Progenitor cell of endocrine pancreas (in vitro differentiated cells): ENCODE measurements around the gene KCNE3. TPM values are rescaled to one million over a fixed set of nuclear protein-coding genes. Genes with fewer than 3 reads are reported as not detected.

Experiments
- DNase-seq: peaks from one replicate; pipeline ENCODE4 v3.0.0; 2021; ENCODE audit warnings: low spot score; ENCODE audit not compliant: unreplicated experiment
- H3K27ac Mint-ChIP-seq: 2 replicates; pipeline ENCODE4 v1.8.0; 2021; ENCODE audit warnings: mild to moderate bottlenecking, moderate library complexity, mixed read lengths
- H3K27me3 Mint-ChIP-seq: 2 replicates; pipeline ENCODE4 v1.8.0; 2021; ENCODE audit warnings: mixed read lengths
- H3K36me3 Mint-ChIP-seq: 2 replicates; pipeline ENCODE4 v1.8.0; 2022; ENCODE audit warnings: mixed read lengths; ENCODE audit not compliant: insufficient read depth
- H3K4me1 Mint-ChIP-seq: 2 replicates; pipeline ENCODE4 v1.8.0; 2021; ENCODE audit warnings: low read depth, mixed read lengths
- H3K4me3 Mint-ChIP-seq: 2 replicates; pipeline ENCODE4 v1.8.0; 2021; ENCODE audit warnings: low read depth, mild to moderate bottlenecking, moderate library complexity, mixed read lengths
- H3K9me3 Mint-ChIP-seq: 2 replicates; pipeline ENCODE4 v1.8.0; 2021; ENCODE audit warnings: low read depth, mixed read lengths
- CTCF ChIP-seq: fragments of 200-600 bp; sonication (generic); IDR thresholded peaks from one replicate; pipeline ENCODE4 v1.5.0; 2021; ENCODE audit warnings: antibody characterized with exemption, mild to moderate bottlenecking; ENCODE audit not compliant: unreplicated experiment
- total RNA-seq: library from RNA; stranded (reverse); gene quantifications from 2 replicates; pipeline ENCODE4 v1.2.1, GENCODE V29; 2021

KCNE3 gene
- total RNA-seq, 1 donor from 2014 or later: 1.0 TPM

GRCh38 chr11:74460065-74460464, 7.3 kb downstream of the KCNE3 start:
- Mint-ChIP-seq H3K27me3 (peaks cover 15% of the 10 kb centered on the region), H3K36me3 (no peaks in the 10 kb centered on the region), H3K4me3 (no peak overlapping the region), H3K4me1 (no peaks in the 10 kb centered on the region), H3K9me3 (no peaks in the 10 kb centered on the region), H3K27ac (no peak overlapping the region)
- no peak for TF ChIP-seq CTCF
- DNase-seq: no peak

GRCh38 chr11:74459584-74459983, 7.8 kb downstream of the KCNE3 start:
- no peak for TF ChIP-seq CTCF
- DNase-seq: no peak
- Mint-ChIP-seq H3K9me3 (no peaks in the 10 kb centered on the region), H3K27me3 (peaks cover 12% of the 10 kb centered on the region), H3K4me3 (no peak overlapping the region), H3K27ac (no peak overlapping the region), H3K4me1 (no peaks in the 10 kb centered on the region), H3K36me3 (no peaks in the 10 kb centered on the region)

- no peaks in the 10 kb centered on the region for H3K4me1 Mint-ChIP-seq
- no peak overlapping the region for H3K27ac Mint-ChIP-seq
- peaks cover 11% of the 10 kb centered on the region for H3K27me3 Mint-ChIP-seq
- DNase-seq: no peak
- no peaks in the 10 kb centered on the region for H3K36me3 Mint-ChIP-seq
- H3K4me3 Mint-ChIP-seq: no peak overlapping the region
- H3K9me3 Mint-ChIP-seq: no peaks in the 10 kb centered on the region
- no peak for TF ChIP-seq CTCF
Measured at GRCh38 chr11:74457356-74457755, 10.0 kb downstream of the KCNE3 start.

- Mint-ChIP-seq H3K4me1 (peaks cover 2% of the 10 kb centered on the region), H3K27me3 (peaks cover 17% of the 10 kb centered on the region), H3K4me3 (no peak overlapping the region), H3K27ac (no peak overlapping the region), H3K36me3 (no peaks in the 10 kb centered on the region), H3K9me3 (no peaks in the 10 kb centered on the region)
- DNase-seq: peak; percentile 43
- peak; percentile 79 for TF ChIP-seq CTCF
Measured at GRCh38 chr11:74453373-74453975, 13.9 kb downstream of the KCNE3 start.

GRCh38 chr11:74452366-74452765, 15.0 kb downstream of the KCNE3 start:
- Mint-ChIP-seq H3K4me3 (no peak overlapping the region), H3K27ac (peak overlapping the region; percentile 6), H3K4me1 (peaks cover 7% of the 10 kb centered on the region), H3K27me3 (peaks cover 17% of the 10 kb centered on the region), H3K9me3 (no peaks in the 10 kb centered on the region), H3K36me3 (no peaks in the 10 kb centered on the region)
- DNase-seq: no peak
- no peak for TF ChIP-seq CTCF
